ENCODE results near the gene RHOBTB3.

The RHOBTB3 gene

DNA sequence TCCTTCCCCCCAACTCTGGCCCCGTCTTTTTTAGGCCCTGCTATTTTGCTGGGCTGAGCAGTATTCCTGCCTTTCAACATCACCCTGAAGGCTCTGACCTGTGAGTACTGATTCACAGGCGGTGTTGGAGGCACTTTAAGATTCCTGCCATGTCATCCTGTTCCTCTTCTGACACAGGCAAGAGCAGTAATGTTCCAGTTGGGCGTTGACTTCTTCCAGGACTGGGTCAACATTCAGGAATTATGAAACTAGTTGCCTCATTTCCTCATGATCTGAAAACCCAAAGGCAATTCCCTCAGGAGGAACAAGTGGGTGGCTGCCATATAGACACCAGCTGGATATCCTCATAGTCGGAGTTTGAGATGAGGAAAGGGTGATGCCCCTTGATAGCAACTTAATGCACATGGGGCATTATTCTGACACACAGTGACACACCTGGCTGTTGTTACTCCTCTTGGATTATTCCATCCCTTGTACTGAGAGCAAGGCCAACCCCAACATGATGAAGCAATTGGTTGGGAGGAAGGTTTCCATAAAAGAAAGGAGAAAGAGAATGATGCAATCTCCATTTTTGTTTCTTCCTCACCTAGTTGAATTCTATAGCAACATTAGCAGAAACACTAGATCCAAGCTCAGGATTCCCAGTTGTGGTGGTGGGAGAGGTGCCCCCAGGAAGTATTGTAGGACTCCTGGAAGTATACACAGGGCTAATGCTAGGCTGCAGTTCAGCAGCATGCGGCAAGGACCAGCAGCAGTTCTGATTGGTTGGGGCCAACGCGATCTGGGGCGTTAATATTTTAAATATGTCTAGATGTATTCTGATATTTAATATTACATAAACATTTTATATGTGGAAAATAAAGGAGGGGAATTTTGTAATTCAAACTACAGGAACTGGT is 111.0 kb downstream of the RHOBTB3 start:
- no peak for DNase-seq (ENCODE audit: low spot score)

DNA sequence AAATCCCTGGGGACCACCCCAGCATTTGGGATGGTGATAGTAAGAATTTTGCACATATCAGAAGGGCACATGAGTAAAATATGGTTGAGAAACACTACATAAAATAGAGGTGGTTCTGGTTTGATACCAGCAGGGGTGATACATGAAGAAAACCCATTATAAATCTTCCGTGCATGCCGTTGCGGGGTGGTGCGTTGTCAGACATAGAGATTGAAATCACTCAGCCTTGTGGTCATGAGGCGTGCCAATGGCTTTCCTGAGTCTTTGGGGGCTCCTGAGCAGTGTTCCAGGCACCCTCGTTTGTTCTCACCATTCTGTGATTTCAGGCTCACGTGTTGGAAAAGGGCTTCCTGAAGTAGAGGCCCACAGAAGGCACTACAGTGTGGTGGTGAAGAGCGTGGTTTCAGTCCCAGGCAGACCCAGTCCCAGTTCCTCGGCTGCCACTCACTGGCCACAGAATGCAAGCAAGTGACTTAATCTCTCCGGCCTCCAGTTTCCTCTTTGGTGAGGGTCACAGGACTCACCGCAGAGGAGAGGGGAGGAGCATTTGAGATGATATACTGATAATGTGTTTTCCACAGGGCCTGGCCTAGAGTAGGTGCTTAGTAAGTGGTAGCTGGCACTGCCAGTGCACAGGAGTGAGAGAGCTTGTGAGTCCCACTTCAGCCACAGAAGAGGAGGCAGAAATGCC is 111.9 kb downstream of the RHOBTB3 start:
- no peak for DNase-seq (ENCODE audit: low spot score)

DNA sequence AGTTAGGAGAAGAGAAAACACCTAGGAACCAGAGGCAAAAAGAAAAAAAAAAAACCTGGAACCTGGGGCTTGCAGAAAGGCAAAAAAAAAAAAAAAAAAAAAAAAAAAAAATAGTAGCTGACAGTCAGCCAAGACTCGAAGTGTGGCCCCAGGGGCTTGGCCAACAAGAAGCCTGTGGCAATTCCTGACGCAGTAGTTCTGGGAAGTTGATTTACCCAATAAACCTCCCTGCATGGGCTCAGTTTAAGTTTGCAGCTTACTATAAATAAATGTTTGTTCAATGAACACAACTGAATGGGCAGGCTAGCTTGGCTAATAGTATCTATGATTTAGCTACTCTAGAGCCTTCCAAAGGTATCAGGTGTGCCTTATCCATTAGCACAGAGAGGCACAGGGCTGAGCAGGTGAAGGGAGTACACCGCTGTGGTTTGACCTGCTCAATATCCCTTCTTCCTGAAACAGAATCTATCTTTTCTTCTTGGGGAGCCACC is 112.6 kb downstream of the RHOBTB3 start:
- DNase-seq (ENCODE audit: low spot score) = no peak

DNA sequence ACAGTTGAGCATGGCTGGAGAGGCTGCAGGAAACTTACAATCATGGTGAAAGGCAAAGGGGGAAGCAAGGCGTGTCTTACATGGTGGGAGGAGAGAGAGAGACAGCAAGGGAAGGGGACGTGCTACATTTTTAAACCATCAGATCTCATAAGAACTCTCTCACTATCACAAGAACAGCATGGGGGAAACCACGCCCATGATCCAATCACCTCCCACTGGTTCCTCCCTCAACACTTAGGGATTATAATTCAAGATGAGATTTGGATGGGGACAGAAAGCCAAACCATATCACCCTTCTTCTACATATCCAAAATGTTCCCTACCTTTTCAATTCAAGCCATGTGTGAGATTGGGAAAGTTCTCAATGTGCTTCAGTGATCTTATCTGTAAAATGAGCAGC is 114.3 kb downstream of the RHOBTB3 start:
- no peak for DNase-seq (ENCODE audit: low spot score)

Data from ecto neural progenitor cell (in vitro differentiated cells).